ENCODE results near the gene FTSJ3. TPM values are rescaled to one million over a fixed set of nuclear protein-coding genes. Genes with fewer than 3 reads are reported as not detected.

FTSJ3 gene
- total RNA-seq, 1 experiment from 2014 or later, result 80.3 TPM

DNA sequence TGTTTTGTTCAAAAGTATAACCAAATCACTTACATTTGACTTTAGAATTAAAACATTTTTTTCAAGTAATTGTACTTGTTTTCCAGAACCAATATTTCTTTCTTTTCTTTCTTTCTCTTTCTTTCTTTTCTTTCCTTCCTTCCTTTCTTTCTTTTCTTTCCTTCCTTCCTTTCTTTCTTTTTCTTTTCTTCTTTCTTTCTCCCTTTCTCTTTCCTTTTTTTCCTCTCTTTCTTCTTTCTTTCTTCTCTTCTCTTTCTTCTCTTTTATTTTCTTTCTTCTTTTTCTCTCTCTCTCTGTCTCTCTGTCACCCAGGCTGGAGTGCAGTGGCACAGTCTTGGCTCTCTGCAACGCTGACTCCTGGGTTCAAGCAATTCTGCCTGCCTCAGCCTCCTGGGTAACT is 26.7 kb downstream of the FTSJ3 start:
- H2AFZ ChIP-seq (ENCODE audit: low read length), result no peak overlapping the region
- no peak overlapping the region for H3K23ac ChIP-seq (ENCODE audit: insufficient read length, low read depth, low read length)
- H2BK120ac ChIP-seq (ENCODE audit: low read depth, low read length, poor library complexity, severe bottlenecking), result no peak overlapping the region
- H3K9ac ChIP-seq (ENCODE audit: extremely low read depth, insufficient read length, low read length), result no peak overlapping the region
- no peaks in the 10 kb centered on the region for H3K23me2 ChIP-seq (ENCODE audit: insufficient read length, low read depth, low read length, poor library complexity, severe bottlenecking)
- Mint-ChIP-seq H3K4me3 (no peak overlapping the region), H3K4me1 (no peaks in the 10 kb centered on the region), H3K27me3 (ENCODE audit: low read depth) (no peaks in the 10 kb centered on the region), H3K9me3 (no peaks in the 10 kb centered on the region), H3K36me3 (ENCODE audit: insufficient read depth in 1 of 3, low read depth in 3 of 3) (peaks cover 41 to 86% (median 74%) of the 10 kb centered on the region in 3 experiments; a peak in 6 of 7 replicates), H3K27ac (no peak overlapping the region; a peak in 1 of 7 replicates)
- no CpG with 5 or more reads among the region's 1 CpG for WGBS (ENCODE audit: extremely low coverage, insufficient read length, low lambda C conversion rate)
- no peak overlapping the region for H2AK5ac ChIP-seq (ENCODE audit: insufficient read length, low read length)
- no peak overlapping the region for H4K8ac ChIP-seq (replicated peaks; ENCODE audit: insufficient read length, low read depth, low read length)
- H2BK20ac ChIP-seq (ENCODE audit: low read depth, low read length, poor library complexity, severe bottlenecking), result no peak overlapping the region
- H2BK12ac ChIP-seq (ENCODE audit: insufficient read length, low read depth, low read length), result no peak overlapping the region
- no peak overlapping the region for H3K4ac ChIP-seq (ENCODE audit: low read depth, low read length)
- no peaks in the 10 kb centered on the region for H3K4me1 ChIP-seq (ENCODE audit: insufficient read depth, low read length)
- no peaks in the 10 kb centered on the region for H3K79me2 ChIP-seq (ENCODE audit: insufficient read depth, low read length)
- H3K27me3 ChIP-seq (ENCODE audit: insufficient read depth, low read length), result no peaks in the 10 kb centered on the region
- H4K20me1 ChIP-seq (ENCODE audit: control insufficient read depth, insufficient read depth, insufficient read length), result no peaks in the 10 kb centered on the region
- no peak overlapping the region for H4K91ac ChIP-seq (ENCODE audit: insufficient read length, low read depth, low read length)
- H3K4me2 ChIP-seq (ENCODE audit: insufficient read depth, insufficient read length, low read length), result no peak overlapping the region
- H3K9me3 ChIP-seq (ENCODE audit: control insufficient read depth, low read depth, low read length), result no peaks in the 10 kb centered on the region
- no peak overlapping the region for H2BK15ac ChIP-seq (ENCODE audit: low read depth, low read length)
- no peak overlapping the region for H3T11ph ChIP-seq (ENCODE audit: low read length)
- TF ChIP-seq, protein P1, sequence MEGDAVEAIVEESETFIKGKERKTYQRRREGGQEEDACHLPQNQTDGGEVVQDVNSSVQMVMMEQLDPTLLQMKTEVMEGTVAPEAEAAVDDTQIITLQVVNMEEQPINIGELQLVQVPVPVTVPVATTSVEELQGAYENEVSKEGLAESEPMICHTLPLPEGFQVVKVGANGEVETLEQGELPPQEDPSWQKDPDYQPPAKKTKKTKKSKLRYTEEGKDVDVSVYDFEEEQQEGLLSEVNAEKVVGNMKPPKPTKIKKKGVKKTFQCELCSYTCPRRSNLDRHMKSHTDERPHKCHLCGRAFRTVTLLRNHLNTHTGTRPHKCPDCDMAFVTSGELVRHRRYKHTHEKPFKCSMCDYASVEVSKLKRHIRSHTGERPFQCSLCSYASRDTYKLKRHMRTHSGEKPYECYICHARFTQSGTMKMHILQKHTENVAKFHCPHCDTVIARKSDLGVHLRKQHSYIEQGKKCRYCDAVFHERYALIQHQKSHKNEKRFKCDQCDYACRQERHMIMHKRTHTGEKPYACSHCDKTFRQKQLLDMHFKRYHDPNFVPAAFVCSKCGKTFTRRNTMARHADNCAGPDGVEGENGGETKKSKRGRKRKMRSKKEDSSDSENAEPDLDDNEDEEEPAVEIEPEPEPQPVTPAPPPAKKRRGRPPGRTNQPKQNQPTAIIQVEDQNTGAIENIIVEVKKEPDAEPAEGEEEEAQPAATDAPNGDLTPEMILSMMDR (conservative IDR thresholded peaks at IDR 0.05), result no peak
- no peak overlapping the region for H2BK5ac ChIP-seq (ENCODE audit: insufficient read length, low read length)
- H4K5ac ChIP-seq (ENCODE audit: insufficient read length, low read depth, low read length), result no peak overlapping the region
- no peak for DNase-seq
- H3K56ac ChIP-seq (ENCODE audit: insufficient read length, low read depth, low read length), result no peak overlapping the region
- H3K79me1 ChIP-seq (ENCODE audit: insufficient read depth, low read depth, low read length, poor library complexity, severe bottlenecking), result no peaks in the 10 kb centered on the region
- no peak overlapping the region for H3K14ac ChIP-seq (ENCODE audit: insufficient read depth, low read length)
- no peak overlapping the region for H3K18ac ChIP-seq (ENCODE audit: insufficient read length, low read depth, low read length)
- H3K27ac ChIP-seq (ENCODE audit: insufficient read length, low read depth, low read length), result no peak overlapping the region
